Tibial nerve (tissue), 4 donors: ENCODE measurements around the gene STAC3. TPM values are rescaled to one million over a fixed set of nuclear protein-coding genes. Genes with fewer than 3 reads are reported as not detected.

Source experiments
- DNase-seq, 2 donors: peaks; one replicate each; pipeline ENCODE4 v3.0.0-alpha.2; 2019; ENCODE audit warnings: low spot score in 2 of 2
- H3K27ac ChIP-seq, 4 donors: fragments of 200-600 bp; sonication (generic) in 3 of 4; one replicate each; pipeline ENCODE4 v1.5.1; 2017 to 2019; ENCODE audit warnings: mild to moderate bottlenecking in 1 of 4
- H3K27me3 ChIP-seq, 2 donors: fragments of 200-600 bp; sonication (generic) in 1 of 2; one replicate each; pipeline versions ENCODE4 v1.5.1 to v1.6.0; 2017 to 2019
- H3K36me3 ChIP-seq, 3 donors: fragments of 200-600 bp; sonication (generic); one replicate each; pipeline ENCODE4 v1.5.1; 2018 to 2019
- H3K4me1 ChIP-seq, 4 donors: fragments of 200-600 bp; sonication (generic) in 3 of 4; one replicate each; pipeline ENCODE4 v1.5.1; 2017 to 2019
- H3K4me3 ChIP-seq, 4 donors: fragments of 200-600 bp; sonication (generic) in 3 of 4; one replicate each; pipeline ENCODE4 v1.5.1; 2017 to 2019; ENCODE audit warnings: mild to moderate bottlenecking in 1 of 4, moderate library complexity in 1 of 4
- H3K9me3 ChIP-seq, 4 donors: fragments of 200-600 bp; sonication (generic) in 3 of 4; one replicate each; pipeline ENCODE4 v1.5.1; 2017 to 2019
- CTCF ChIP-seq, 5 experiments: fragments of 200-600 bp in 3 of 5; fragments of 450-650 bp in 2 of 5; sonication (generic) in 3 of 5; IDR thresholded peaks; one replicate each; pipeline ENCODE4 v1.5.1; 2016 to 2019; ENCODE audit warnings: antibody characterized with exemption in 5 of 5, mild to moderate bottlenecking in 3 of 5, moderate library complexity in 2 of 5
- EP300 ChIP-seq, 2 donors: sonication (generic); formaldehyde crosslinking; IDR thresholded peaks; one replicate each; pipeline ENCODE4 v1.6.1; 2017; ENCODE audit warnings: antibody characterized with exemption in 2 of 2, mild to moderate bottlenecking in 1 of 2
- POLR2A ChIP-seq, 2 donors: fragments of 450-650 bp; IDR thresholded peaks; one replicate each; pipeline ENCODE4 v1.6.1; 2017; ENCODE audit warnings: antibody characterized with exemption in 2 of 2, mild to moderate bottlenecking in 2 of 2, moderate library complexity in 2 of 2
- WGBS, 2 donors: methylation state at CpG; one replicate each; pipeline ENCODE4 v1.1.5; 2018; 5-methylcytosine and 5-hydroxymethylcytosine counted together
- total RNA-seq, 4 donors: library from RNA; depleted of rRNA; stranded (reverse); fragments of >200 nt; gene quantifications; one replicate each; pipeline ENCODE4 v1.1.0, GENCODE V29; 2016

The STAC3 gene
- total RNA-seq, 4 donors from 2014 or later: 1.7 to 5.0 (median 3.6) TPM; not detected in 1

DNA sequence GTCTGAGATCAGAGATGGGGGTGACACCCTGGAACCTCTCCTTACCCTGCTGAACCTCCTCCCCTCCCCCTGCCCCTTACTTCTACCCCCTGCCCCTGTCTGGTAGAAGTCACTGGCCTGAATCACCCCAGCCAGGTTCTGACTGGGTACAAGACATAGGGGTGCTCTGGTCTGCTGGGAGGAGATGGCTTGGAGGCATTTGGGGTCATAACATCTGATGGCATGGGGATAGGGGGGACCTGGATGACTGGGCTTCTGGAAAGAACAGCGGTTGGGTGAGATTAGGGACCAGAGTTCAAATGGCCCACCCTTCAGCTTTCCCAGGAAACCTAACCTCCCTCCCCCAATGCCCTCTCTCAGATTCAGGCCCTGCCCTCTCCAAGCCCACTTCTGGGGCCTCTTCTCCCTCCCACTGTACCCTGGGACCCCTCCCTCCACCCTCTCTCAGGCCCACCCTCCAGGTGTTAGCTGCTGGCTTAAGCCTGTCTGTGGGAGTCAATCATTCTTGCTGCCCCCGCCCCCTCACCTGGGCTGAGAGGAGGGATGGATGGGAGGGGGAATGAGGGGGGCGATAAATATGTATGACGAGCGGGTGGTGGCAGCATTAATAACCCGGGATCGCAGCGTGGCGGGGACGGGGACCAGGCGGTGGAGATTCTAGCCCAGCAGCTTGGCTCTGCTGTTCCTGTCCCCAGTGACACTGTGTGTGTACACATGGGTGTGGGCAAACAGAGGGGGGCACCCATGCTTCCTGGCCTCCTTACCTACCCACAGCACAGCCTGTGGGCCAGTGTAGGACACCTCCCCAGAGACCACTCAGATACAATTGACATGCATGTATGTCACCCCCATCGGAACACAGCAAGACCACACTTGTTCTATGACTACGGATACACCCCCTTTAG, 28.4 kb downstream of the STAC3 start:
- H3K27ac ChIP-seq: no peak overlapping the region
- H3K36me3 ChIP-seq: no peaks in the 10 kb centered on the region
- no peak for TF ChIP-seq EP300 (IDR thresholded peaks at IDR 0.05)
- no peak for TF ChIP-seq POLR2A (IDR thresholded peaks at IDR 0.05)
- TF ChIP-seq CTCF (IDR thresholded peaks at IDR 0.05): no peak
- peaks cover 0 to 100% of the 10 kb centered on the region in 2 donors for H3K27me3 ChIP-seq
- H3K4me3 ChIP-seq: no peak overlapping the region
- H3K4me1 ChIP-seq: peaks cover 0 to 34% (median 15%) of the 10 kb centered on the region in 4 donors
- 47 to 61% methylated on average over 13 of the region's 13 CpGs for WGBS, 2 donors
- H3K9me3 ChIP-seq: no peaks in the 10 kb centered on the region
- DNase-seq: no peak

DNA sequence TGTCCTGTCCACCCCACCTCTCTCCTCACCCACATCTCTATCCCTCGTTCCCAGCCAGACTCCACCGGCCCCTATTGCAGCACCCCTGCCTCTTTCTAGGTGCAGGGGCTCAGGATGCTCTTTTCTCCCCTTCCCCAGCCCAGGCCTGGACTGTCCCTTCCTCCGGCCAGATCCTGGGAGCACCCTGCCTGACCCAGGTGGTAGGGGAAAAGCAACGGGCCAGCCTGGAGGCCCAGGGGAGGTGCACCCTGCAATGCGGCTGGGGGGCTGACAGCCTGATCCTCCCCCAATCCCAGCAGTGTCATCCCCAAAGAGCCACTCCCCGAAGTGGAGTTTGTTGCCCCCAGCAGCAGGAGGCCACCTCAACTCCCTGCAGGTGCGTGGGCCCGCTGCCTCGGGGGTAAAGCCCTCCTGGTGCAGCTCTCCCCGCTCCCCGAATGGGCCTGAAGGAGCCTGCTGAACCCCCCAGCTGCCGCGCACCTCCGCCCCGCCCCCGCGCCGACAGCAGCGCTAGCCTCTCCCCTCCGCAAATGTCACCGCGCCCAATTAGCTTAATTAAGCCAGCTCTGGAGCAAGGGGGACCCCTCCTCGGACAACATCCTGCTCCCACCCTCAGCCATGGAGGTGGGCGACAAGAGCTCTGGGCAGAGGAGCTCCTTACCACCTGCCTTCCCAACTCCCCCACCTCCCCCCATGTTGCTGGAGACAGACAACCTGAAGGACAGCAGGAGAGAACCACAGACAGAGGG, 29.6 kb downstream of the STAC3 start:
- no peak for DNase-seq
- Histone ChIP-seq H3K4me1 (peaks cover 0 to 35% (median 19%) of the 10 kb centered on the region in 4 donors), H3K9me3 (no peaks in the 10 kb centered on the region), H3K27ac (no peak overlapping the region), H3K4me3 (no peak overlapping the region), H3K36me3 (no peaks in the 10 kb centered on the region), H3K27me3 (peaks cover 0 to 98% of the 10 kb centered on the region in 2 donors)
- TF ChIP-seq EP300 (IDR thresholded peaks at IDR 0.05) (no peak), CTCF (IDR thresholded peaks at IDR 0.05) (no peak)
- WGBS, 2 donors: 29 to 30% methylated on average over 14 to 24 of the region's 24 CpGs

GRCh38 chr12:57220770-57221168, 30.2 kb downstream of the STAC3 start:
- peaks cover 0 to 98% of the 10 kb centered on the region in 2 donors for H3K27me3 ChIP-seq
- H3K36me3 ChIP-seq: no peaks in the 10 kb centered on the region
- 48 to 73% methylated on average over 1 of the region's 1 CpG for WGBS, 2 donors
- no peak overlapping the region for H3K4me3 ChIP-seq
- H3K4me1 ChIP-seq: peaks cover 0 to 35% (median 24%) of the 10 kb centered on the region in 4 donors
- no peaks in the 10 kb centered on the region for H3K9me3 ChIP-seq
- H3K27ac ChIP-seq: no peak overlapping the region
- no peak for TF ChIP-seq POLR2A (IDR thresholded peaks at IDR 0.05)
- TF ChIP-seq EP300 (IDR thresholded peaks at IDR 0.05): no peak
- no peak for TF ChIP-seq CTCF (IDR thresholded peaks at IDR 0.05)
- no peak for DNase-seq

DNA sequence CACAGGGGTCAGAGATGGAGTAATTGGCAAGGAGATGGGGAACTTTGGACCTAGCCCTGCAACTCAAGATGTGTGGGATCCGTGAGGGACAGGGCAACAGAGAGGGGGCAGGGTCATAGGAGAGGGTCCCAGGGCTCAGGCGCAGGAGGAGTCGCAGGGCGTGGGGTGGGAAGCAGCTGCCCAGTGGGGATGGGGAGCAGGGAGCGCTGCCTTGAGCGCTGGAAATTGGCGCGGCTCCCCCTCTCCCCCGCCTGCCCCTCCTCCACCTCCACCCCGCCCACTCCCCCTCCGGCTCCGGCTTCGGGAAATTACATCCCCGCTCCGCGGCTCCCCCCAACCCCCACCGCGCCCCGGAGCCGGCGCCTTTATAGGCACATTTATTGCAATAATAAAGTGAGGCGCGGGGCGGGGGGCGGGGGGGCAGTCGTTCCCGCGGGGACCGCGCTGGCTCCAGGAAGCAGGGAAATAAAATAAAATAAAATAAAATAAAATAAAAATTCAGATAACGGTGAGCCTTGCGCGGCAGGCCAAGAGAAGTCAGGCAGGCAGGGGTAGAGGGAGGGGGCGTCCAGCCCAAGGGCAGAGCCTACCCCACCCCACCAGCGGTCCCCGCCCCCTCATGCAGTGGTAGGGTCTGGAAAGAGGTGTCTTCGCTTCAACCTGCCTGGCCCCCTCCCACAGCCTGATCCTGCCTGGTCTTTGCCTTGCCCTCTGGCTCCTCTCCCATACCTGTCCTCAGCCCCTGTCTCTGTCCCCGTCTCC, 30.8 kb downstream of the STAC3 start:
- H3K27ac ChIP-seq: no peak overlapping the region
- TF ChIP-seq CTCF (IDR thresholded peaks at IDR 0.05): no peak
- no peak for TF ChIP-seq POLR2A (IDR thresholded peaks at IDR 0.05)
- TF ChIP-seq EP300 (IDR thresholded peaks at IDR 0.05): no peak
- 6 to 10% methylated on average over 34 to 37 of the region's 38 CpGs for WGBS, 2 donors
- H3K9me3 ChIP-seq: no peaks in the 10 kb centered on the region
- H3K36me3 ChIP-seq: no peaks in the 10 kb centered on the region
- peaks cover 0 to 35% (median 20%) of the 10 kb centered on the region in 4 donors for H3K4me1 ChIP-seq
- H3K4me3 ChIP-seq: no peak overlapping the region
- peaks cover 0 to 98% of the 10 kb centered on the region in 2 donors for H3K27me3 ChIP-seq
- no peak for DNase-seq
